Left renal pelvis (tissue), 4 donors: Measurements from ENCODE around the gene PPFIA1. TPM values are rescaled to one million over a fixed set of nuclear protein-coding genes. Genes with fewer than 3 reads are reported as not detected.
"Not testable (repeated sequence)": the region's sequence is repeated elsewhere in the genome, so short reads cannot be mapped to it uniquely, and the experiment has no call there.

Source experiments
- DNase-seq, 4 donors: peaks; one replicate each; pipeline ENCODE4 v3.0.0-alpha.2; 2013; ENCODE audit warnings: low read depth in 4 of 4, low spot score in 3 of 4
- polyA plus RNA-seq, 4 donors: library from polyadenylated mRNA; unstranded; fragments of 120-200 nt; gene quantifications; one replicate each; pipeline ENCODE4 v1.2.1, GENCODE V29; 2013; ENCODE audit not compliant: insufficient read length in 4 of 4

PPFIA1 gene
- polyA plus RNA-seq, 4 donors = 39.0 to 52.1 (median 48.2) TPM

- DNase-seq = no peak
Measured at GRCh38 chr11:70292863-70293262, 22.4 kb downstream of the PPFIA1 start.

- DNase-seq = not testable (repeated sequence)
Measured at GRCh38 chr11:70295166-70295565, 24.7 kb downstream of the PPFIA1 start.

GRCh38 chr11:70296681-70297080 is 26.2 kb downstream of the PPFIA1 start:
- DNase-seq = no peak

GRCh38 chr11:70297341-70297740 is 26.9 kb downstream of the PPFIA1 start:
- DNase-seq = no peak

DNA sequence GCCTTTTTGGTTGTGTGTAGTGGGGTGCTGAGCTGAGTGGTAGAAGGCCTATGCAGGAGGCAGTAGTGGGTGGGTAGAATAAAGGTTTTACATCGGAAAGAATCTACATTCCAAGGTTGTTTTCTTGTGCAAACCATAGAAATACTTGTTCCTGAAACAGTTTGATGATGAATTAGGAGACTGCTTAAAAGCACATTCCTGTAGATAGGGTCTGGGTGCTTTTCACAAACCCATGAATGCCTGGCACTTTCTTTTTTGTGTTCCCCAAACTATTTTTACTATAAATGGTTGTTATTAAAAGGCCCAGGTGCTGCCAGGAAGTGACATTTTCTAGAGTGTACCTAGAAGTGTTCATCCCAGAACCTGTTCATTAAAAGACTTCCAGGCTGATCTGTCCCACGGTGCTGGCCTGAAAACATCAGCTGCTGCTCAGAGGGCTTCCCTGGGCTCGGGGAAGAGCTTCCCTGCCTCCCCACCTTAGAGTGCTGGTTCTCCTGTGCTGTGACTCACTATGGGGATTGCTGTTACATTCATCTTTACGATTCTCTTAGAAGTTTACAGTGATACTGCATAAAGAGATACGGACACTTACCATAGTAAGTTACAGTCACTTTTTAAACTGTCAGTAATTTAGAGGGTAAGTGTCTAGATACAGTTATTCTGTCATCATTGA is 27.9 kb downstream of the PPFIA1 start:
- DNase-seq = no peak

DNA sequence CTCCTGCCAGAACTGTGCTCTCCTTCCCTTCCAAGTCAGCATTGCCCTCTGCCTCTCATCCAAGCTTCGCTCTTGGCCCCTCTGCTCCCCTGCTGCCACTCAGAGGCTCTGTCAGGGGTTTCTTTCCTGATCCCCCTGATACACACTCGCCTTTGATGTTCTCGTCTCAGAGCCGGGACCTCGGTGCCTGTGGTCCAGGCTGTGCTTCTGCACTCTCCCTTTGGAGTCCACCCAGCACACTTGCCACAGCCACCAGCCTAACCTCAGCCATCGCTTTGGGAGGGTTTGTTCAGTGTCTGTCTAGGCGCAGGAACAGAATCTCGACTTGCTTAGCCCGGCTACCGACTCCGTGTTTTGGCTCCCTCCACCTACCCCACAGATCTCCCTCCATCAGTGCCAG is 29.1 kb downstream of the PPFIA1 start:
- no peak for DNase-seq

GRCh38 chr11:70301191-70301590 is 30.7 kb downstream of the PPFIA1 start:
- no peak for DNase-seq

GRCh38 chr11:70301721-70302418 is 31.4 kb downstream of the PPFIA1 start:
- DNase-seq = no peak

DNA sequence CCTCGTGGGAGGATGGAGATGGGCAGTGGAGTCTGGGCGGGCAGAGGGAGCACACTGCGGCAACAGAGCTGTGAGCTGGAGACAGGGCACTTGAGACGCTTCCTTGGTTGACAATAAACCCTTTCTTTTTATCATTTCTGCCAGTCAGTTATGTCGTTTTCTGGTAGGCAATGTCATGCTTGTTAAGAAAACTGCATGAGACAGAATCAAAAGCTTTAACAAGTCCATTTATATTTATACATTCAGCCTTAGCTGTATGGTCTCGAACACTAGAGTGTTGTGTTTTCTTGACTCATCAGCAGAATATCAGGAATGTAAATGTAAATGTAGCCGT is 31.9 kb downstream of the PPFIA1 start:
- no peak for DNase-seq

- no peak for DNase-seq
Measured at GRCh38 chr11:70303070-70303469, 32.6 kb downstream of the PPFIA1 start.

DNA sequence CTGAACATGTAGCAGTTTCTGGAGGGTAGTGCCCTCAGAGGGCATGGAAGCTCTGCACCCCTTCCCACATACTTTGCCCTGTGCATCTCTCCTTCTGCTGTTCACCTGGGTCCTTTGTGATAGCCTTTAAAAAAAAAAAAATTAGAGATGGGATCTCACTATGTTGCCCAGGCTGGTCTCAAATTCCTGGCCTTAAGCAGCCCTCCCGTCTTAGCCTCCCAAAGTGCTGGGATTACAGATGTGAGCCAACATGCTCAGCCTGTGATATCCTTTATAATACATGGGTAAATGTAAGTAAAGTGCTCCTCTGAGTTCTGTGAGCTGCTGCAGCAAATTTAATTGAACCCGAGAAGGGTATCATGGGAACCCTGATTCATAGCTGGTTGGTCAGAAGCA is 33.7 kb downstream of the PPFIA1 start:
- no peak for DNase-seq

- DNase-seq = no peak
Measured at GRCh38 chr11:70305501-70305900, 35.0 kb downstream of the PPFIA1 start.

DNA sequence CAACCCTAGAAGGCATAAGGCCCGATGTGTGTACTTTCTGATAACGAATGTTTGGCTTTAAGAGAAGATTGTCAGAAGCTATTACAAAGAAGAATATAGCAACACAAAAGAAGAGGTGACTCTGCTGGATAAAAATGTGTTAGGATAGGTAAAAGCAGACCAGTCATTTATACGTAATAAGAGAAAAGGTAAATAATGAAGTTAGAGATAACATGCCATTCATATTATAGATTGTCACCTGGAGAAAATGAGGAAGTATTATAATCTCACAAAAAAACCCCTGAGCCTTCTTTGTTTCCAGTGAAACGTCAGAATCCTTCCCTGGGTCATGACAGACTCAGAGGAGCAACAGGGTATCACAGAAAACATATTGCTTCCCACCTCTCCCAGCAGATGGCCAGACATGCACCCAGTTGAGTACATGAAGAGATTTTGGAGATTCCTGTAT is 36.1 kb downstream of the PPFIA1 start:
- DNase-seq = no peak

- no peak for DNase-seq
Measured at GRCh38 chr11:70307176-70307575, 36.7 kb downstream of the PPFIA1 start.

DNA sequence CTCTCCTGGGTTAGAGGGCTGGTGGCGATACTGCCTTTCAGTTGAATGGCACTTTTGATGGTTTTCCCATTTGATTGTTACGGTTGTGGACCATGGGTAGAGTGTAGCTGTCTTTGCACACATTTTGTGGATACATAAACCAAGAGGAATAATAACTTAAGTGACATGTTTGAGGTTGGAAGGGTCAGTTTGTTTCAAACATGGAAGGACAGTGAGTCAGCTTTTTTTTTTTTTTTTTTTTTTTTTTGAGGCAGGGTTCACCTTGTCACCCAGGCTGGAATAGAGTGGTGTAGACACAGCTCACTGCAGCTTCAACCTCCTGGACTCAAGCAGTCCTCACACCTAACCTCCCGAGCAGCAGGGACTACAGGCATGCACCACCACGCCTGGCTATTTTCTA is 41.1 kb downstream of the PPFIA1 start:
- no peak for DNase-seq

- DNase-seq = no peak
Measured at GRCh38 chr11:70312401-70313357, 42.2 kb downstream of the PPFIA1 start.

GRCh38 chr11:70313945-70314344 is 43.5 kb downstream of the PPFIA1 start:
- DNase-seq = no peak

DNA sequence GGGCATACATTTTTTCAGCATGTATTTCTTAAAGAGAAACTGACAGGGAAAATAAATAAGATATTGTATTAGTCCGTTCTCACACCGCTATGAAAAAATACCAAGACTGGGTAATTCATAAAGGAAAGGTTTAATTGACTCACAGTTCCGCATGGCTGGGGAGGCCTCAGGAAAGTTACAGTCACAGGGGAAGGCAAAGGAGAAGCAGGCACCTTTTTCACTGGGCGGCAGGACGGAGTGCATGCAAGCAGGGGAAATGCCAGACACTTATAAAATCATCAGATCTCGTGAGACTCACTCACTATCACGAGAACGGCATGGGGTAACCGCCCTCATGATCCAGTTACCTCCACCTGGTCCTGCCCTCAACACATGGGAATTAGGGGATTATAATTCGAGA is 44.2 kb downstream of the PPFIA1 start:
- DNase-seq = no peak

- DNase-seq = no peak
Measured at GRCh38 chr11:70315716-70316115, 45.2 kb downstream of the PPFIA1 start.

DNA sequence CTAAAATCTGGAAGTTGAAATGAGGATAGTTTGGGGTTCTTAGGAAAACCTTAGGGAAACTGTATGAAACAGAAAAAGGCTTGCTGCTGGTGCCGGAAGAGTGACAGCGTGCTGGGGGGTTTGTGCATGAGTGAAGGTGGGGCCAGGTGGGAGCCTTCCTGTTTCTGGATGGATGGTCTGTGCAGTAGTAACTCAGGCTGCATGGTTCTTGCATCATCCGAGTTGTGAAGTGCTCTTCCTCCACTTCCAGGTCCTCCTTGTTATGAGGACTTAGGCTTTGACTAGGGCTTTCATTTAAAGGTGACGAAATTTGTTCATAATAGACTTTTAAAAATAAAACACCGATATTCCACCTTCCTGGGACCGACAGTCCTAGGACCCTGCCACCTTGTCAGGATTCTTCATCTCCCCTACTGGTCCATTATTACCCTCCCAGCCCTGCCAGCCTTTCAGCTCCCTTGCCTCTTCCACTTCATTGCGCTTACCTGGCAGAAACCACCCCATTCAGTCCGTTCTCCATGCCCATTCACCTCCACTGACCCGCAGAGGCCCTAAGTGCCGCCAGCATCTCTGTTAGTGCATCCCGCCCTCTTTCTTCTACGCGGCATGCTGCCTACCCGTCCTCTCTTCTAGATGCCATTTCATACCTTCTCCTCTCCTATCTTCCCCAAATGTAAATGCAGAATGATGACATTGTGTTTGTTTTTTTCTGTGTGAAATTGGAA is 47.3 kb downstream of the PPFIA1 start:
- no peak for DNase-seq
